Tracheal epithelial cell (primary cell): ENCODE measurements around the gene MAGEA12. TPM values are rescaled to one million over a fixed set of nuclear protein-coding genes. Genes with fewer than 3 reads are reported as not detected.

Experiments
- total RNA-seq: library from RNA; depleted of rRNA; stranded (reverse); fragments of >200 nt; gene quantifications from 2 replicates; pipeline ENCODE4 v1.2.1, GENCODE V29; 2014

MAGEA12 gene
- not detected in 2 replicates for total RNA-seq

GRCh38 chrX:152733261-152733975 is at the start of gene MAGEA12, which contains the start of gene CSAG1:
Gene MAGEA12 (plus strand): TSS chrX:152733757. CDS start chrX:152736162, 2,405 bp downstream.
Gene CSAG1 (minus strand): TSS chrX:152733721. CDS start chrX:152732460, 1,261 bp downstream.

GRCh38 chrX:152697952-152698931 is 35.3 kb upstream of the MAGEA12 start, which contains the start of gene MAGEA3:
Gene MAGEA3 (plus strand): TSS chrX:152698794. CDS start chrX:152700833, 2,039 bp downstream.

GRCh38 chrX:152709173-152709572 is 24.4 kb upstream of the MAGEA12 start, which contains the start of gene CSAG2:
Gene CSAG2 (minus strand): TSS chrX:152709273. CDS start chrX:152709112, 161 bp downstream.

GRCh38 chrX:152713815-152714787 is 19.5 kb upstream of the MAGEA12 start, which contains the start of gene MAGEA2B:
Gene MAGEA2B (plus strand): TSS chrX:152714628. CDS start chrX:152717107, 2,479 bp downstream.

GRCh38 chrX:152753686-152754650 is 20.4 kb downstream of the MAGEA12 start, which contains the start of gene MAGEA2:
Gene MAGEA2 (minus strand): TSS chrX:152753842. CDS start chrX:152751363, 2,479 bp downstream.

GRCh38 chrX:152758918-152759317 is 25.4 kb downstream of the MAGEA12 start, which contains the start of gene CSAG3:
Gene CSAG3 (plus strand): TSS chrX:152759218.

DNA sequence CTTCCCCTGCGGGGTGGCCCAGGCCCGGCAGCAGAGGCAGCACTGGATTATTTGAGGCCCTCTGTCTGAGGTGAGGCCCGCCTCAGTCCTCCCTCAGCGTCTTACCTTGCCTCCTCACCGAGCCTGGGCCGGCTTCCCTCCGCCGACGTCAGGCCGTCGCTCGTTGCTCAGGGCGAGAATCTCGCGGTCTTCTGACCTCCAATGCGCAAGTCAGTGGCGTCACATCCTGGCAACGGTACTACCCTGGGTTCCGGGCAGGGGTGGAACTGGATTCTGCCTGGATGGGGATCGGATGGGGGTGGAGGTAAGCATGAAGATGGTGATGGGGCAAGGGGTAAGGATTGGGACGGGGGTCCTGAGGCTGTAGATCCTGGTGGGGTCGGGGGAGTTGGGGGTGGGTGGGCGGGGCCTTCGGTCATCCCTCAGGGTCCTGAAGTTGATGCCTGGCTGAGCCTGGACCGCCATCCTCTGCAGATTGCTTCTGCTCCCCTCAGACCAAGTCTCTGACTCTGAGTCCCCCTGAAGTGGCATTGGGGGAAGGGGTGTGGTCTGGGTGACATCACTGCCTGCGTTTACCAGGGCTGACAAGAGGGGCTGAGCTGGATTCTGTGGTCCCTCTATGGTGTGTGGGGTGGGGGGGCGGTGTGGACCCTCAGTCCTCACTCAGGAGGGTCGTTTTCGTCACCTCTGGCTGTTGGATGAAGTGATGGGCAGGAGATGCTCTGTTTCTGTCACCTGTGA is 36.2 kb downstream of the MAGEA12 start, which contains the start of gene MAGEA6:
Gene MAGEA6 (minus strand): TSS at position 141 of the 741 bp plus-strand sequence. CDS start 2,039 bp downstream, outside the sequence.

Other genes starting within 250 kb of the MAGEA12 start
- gene GABRQ, start 95.9 kb upstream of the MAGEA12 start, total RNA-seq, result not detected in 2 replicates
- not detected in 2 replicates for gene MAGEA3, start 35.0 kb upstream of the MAGEA12 start, total RNA-seq
- gene CSAG2, start 24.5 kb upstream of the MAGEA12 start, total RNA-seq, result not detected in 2 replicates
- not detected in 2 replicates for gene MAGEA2B, start 19.1 kb upstream of the MAGEA12 start, total RNA-seq
- not detected in 2 replicates for gene CSAG1, start within 50 bp of the MAGEA12 start, total RNA-seq
- gene MAGEA2, start 20.1 kb downstream of the MAGEA12 start, total RNA-seq, result not detected in 2 replicates
- not detected in 2 replicates for gene CSAG3, start 25.5 kb downstream of the MAGEA12 start, total RNA-seq
- not detected in 2 replicates for gene MAGEA6, start 35.9 kb downstream of the MAGEA12 start, total RNA-seq
- gene CETN2, start 97.0 kb downstream of the MAGEA12 start, total RNA-seq, result 28.6 and 34.0 TPM in 2 replicates
- gene NSDHL, start 97.3 kb downstream of the MAGEA12 start, total RNA-seq, result 17.9 and 25.8 TPM in 2 replicates
- 74.7 and 178 TPM in 2 replicates for gene ZNF185, start 164.3 kb downstream of the MAGEA12 start, total RNA-seq